ENCODE measurements around the gene CCL21.

DNA sequence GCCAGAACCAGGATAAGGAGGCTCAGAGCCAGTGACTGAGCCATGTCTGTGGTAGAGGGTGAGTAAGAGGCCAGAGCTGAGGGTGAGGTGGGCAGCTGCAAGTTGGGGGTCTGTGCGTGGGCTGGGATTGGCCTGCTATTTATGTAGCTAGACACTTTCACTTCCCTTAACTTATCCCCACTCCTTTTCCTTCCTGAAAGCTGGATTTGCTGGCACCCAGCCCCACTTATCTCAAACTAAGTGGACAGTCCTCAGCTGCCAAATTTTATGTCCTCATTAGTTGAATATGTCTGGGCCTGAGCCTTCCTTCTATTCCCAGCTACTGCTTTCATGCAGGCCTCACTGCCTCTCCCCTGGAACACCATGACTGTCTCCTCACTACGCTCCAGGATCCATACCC lies at the start of gene CCL21:
- TF ChIP-seq, protein P1, sequence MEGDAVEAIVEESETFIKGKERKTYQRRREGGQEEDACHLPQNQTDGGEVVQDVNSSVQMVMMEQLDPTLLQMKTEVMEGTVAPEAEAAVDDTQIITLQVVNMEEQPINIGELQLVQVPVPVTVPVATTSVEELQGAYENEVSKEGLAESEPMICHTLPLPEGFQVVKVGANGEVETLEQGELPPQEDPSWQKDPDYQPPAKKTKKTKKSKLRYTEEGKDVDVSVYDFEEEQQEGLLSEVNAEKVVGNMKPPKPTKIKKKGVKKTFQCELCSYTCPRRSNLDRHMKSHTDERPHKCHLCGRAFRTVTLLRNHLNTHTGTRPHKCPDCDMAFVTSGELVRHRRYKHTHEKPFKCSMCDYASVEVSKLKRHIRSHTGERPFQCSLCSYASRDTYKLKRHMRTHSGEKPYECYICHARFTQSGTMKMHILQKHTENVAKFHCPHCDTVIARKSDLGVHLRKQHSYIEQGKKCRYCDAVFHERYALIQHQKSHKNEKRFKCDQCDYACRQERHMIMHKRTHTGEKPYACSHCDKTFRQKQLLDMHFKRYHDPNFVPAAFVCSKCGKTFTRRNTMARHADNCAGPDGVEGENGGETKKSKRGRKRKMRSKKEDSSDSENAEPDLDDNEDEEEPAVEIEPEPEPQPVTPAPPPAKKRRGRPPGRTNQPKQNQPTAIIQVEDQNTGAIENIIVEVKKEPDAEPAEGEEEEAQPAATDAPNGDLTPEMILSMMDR (IDR thresholded peaks at IDR 0.05) = no peak
- TF ChIP-seq POLR2AphosphoS5 (IDR thresholded peaks at IDR 0.05) (no peak), POLR2A (IDR thresholded peaks at IDR 0.05) (no peak), EP300 (IDR thresholded peaks at IDR 0.05) (no peak)

Measured in upper lobe of left lung (tissue), 4 donors.